ENCODE data around the gene CCDC27.

CCDC27 gene

DNA sequence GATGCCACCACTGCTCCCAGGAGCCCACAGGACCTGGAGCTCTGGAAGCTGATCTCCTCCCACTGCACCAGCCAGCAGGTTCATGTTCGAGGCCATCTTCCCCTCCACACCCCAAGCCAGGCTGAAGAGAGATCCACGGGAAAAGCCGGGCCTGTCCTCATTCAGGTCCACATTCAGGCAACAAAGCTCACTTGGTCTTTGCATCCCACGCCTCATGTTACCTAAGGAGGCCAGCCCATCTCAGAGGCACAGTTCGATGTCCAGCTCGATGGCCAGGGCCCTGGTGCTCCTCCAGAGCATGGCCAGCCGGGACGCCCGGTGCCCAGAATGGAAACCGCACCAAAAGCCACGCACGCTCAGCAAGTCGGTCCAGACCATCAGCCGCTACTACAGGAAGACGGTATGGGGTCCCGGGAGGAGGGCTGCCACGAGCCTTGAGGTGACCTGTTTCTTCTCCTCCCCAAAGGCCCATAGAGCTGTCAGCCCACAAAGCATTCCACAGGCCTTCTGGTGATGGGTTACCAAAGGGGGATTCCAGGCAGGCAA, at the start of gene CCDC27:
Gene CCDC27, plus strand, starts transcription at position 51 of the 546 bp plus-strand sequence. Its CDS starts 32 bp downstream, at position 83.
- Histone ChIP-seq H3K9me3 (ENCODE audit: control insufficient read depth in 2 of 2, low read length in 2 of 2) (no peaks in the 10 kb centered on the region), H3K4me3 (ENCODE audit: low read length in 2 of 2) (no peak within 1 kb of the TSS), H3K27ac (ENCODE audit: low read depth in 2 of 2, low read length in 2 of 2) (no peak within 1 kb of the TSS), H3K9ac (ENCODE audit: low read depth in 1 of 2, low read length in 2 of 2) (no peak within 1 kb of the TSS), H3K27me3 (ENCODE audit: control insufficient read depth in 2 of 2, insufficient read depth in 2 of 2, low read length in 2 of 2) (no peaks in the 10 kb centered on the region), H3K36me3 (ENCODE audit: control insufficient read depth in 2 of 2, insufficient read depth in 2 of 2, low read length in 2 of 2) (no peaks in the 10 kb centered on the region), H3K4me1 (ENCODE audit: control insufficient read depth in 2 of 2, insufficient read depth in 2 of 2, low read length in 2 of 2) (peaks cover 5% of the 10 kb centered on the region in 2 donors)

DNA sequence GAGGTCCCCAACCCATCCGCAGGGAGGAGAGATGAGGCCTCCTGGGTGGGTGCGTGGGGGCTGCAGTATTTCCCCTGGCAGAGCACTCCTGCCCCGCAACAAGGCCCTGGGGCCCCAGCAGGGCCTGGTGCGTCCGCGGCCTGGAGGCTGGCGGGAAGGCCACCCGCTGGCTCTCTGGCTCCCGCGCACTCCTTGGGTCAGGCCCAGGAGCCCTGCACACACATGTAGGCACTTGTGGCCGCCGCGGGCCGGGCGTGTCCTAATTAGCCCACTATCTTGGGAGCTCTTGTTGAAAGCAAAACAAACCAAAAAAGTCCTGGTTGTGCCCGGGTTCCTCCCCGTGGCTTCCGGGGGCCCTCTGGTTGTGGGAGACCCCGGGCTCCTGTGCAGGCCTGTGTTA, 49.7 kb upstream of the CCDC27 start:
- no peaks in the 10 kb centered on the region for H3K36me3 ChIP-seq (ENCODE audit: control insufficient read depth in 2 of 2, insufficient read depth in 2 of 2, low read length in 2 of 2)
- H3K4me1 ChIP-seq (ENCODE audit: control insufficient read depth in 2 of 2, insufficient read depth in 2 of 2, low read length in 2 of 2) = no peaks in the 10 kb centered on the region
- H3K27me3 ChIP-seq (ENCODE audit: control insufficient read depth in 2 of 2, insufficient read depth in 2 of 2, low read length in 2 of 2) = no peaks in the 10 kb centered on the region
- no peak overlapping the region for H3K27ac ChIP-seq (ENCODE audit: low read depth in 2 of 2, low read length in 2 of 2)
- H3K9ac ChIP-seq (ENCODE audit: low read depth in 1 of 2, low read length in 2 of 2) = no peak overlapping the region
- no peak overlapping the region for H3K4me3 ChIP-seq (ENCODE audit: low read length in 2 of 2)
- no peaks in the 10 kb centered on the region for H3K9me3 ChIP-seq (ENCODE audit: control insufficient read depth in 2 of 2, low read length in 2 of 2)

DNA sequence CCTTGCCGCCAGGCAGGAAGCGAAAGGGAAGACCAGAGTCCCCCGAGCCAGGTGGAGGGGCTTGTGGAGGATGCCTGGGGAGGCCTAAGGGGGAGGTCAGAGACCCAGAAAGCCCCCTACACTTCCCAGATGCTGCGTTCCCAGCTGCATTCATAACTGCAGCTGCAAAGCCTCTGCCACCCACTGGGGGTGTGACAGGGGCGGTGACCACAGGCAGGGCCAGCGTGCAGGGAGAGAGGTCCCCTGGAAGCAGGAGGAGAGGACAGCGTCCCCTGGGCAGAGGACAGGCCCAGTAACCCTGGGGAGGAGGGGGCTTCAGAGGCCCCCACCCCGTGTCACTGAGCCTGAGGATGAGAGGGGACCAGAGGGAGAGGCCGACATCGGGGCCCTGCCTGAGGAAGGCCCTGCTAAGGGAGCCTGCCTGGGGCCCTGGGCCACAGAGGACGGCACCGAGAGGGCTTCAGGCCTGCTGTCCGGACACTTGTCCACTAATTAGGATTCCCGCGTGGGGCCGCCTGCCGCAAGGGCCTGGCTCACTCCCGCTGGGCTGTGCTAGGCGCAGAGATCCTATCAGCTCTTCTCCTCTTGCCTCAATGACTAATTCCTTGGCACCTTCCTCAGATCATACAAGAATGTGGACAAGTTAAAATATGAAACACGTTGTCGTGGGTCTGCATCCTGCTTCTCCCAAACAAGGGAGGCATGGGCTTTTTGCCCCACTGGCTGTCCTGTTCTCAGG, 49.1 kb upstream of the CCDC27 start:
- Histone ChIP-seq H3K9ac (ENCODE audit: low read depth in 1 of 2, low read length in 2 of 2) (no peak overlapping the region), H3K4me1 (ENCODE audit: control insufficient read depth in 2 of 2, insufficient read depth in 2 of 2, low read length in 2 of 2) (no peaks in the 10 kb centered on the region), H3K27me3 (ENCODE audit: control insufficient read depth in 2 of 2, insufficient read depth in 2 of 2, low read length in 2 of 2) (no peaks in the 10 kb centered on the region), H3K36me3 (ENCODE audit: control insufficient read depth in 2 of 2, insufficient read depth in 2 of 2, low read length in 2 of 2) (no peaks in the 10 kb centered on the region), H3K4me3 (ENCODE audit: low read length in 2 of 2) (no peak overlapping the region), H3K27ac (ENCODE audit: low read depth in 2 of 2, low read length in 2 of 2) (no peak overlapping the region), H3K9me3 (ENCODE audit: control insufficient read depth in 2 of 2, low read length in 2 of 2) (no peaks in the 10 kb centered on the region)

DNA sequence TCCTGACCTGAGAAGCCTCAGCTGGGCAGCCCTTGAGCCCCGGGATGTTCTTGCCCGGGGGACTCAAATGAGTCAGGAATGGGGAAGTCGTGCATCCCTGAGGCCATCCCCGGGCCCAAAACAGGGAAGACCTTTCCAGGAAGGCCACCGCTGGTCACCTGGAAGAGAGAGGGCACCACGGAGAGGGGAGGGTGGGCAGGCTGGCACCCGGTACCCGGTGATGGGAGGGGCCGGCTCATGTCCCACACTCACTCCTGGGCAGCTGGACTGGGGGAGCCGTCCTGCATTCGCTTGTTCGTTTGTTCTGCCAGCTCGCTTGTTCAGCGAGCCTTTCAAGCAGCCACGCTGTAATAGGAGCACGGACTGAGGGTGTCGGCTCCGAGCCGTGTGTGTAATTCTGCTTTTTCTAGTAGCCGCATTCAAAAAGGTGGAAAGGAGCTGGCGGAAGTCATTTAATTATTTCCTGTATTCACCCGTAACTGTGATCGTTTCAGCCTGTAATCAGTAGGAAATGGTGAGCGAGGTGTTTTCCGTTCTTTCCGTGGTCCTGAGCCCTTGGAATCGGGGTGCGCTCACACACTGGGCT, 48.4 kb upstream of the CCDC27 start:
- no peaks in the 10 kb centered on the region for H3K9me3 ChIP-seq (ENCODE audit: control insufficient read depth in 2 of 2, low read length in 2 of 2)
- no peak overlapping the region for H3K9ac ChIP-seq (ENCODE audit: low read depth in 1 of 2, low read length in 2 of 2)
- H3K27me3 ChIP-seq (ENCODE audit: control insufficient read depth in 2 of 2, insufficient read depth in 2 of 2, low read length in 2 of 2) = no peaks in the 10 kb centered on the region
- H3K4me3 ChIP-seq (ENCODE audit: low read length in 2 of 2) = no peak overlapping the region
- H3K27ac ChIP-seq (ENCODE audit: low read depth in 2 of 2, low read length in 2 of 2) = no peak overlapping the region
- H3K4me1 ChIP-seq (ENCODE audit: control insufficient read depth in 2 of 2, insufficient read depth in 2 of 2, low read length in 2 of 2) = no peaks in the 10 kb centered on the region
- no peaks in the 10 kb centered on the region for H3K36me3 ChIP-seq (ENCODE audit: control insufficient read depth in 2 of 2, insufficient read depth in 2 of 2, low read length in 2 of 2)

DNA sequence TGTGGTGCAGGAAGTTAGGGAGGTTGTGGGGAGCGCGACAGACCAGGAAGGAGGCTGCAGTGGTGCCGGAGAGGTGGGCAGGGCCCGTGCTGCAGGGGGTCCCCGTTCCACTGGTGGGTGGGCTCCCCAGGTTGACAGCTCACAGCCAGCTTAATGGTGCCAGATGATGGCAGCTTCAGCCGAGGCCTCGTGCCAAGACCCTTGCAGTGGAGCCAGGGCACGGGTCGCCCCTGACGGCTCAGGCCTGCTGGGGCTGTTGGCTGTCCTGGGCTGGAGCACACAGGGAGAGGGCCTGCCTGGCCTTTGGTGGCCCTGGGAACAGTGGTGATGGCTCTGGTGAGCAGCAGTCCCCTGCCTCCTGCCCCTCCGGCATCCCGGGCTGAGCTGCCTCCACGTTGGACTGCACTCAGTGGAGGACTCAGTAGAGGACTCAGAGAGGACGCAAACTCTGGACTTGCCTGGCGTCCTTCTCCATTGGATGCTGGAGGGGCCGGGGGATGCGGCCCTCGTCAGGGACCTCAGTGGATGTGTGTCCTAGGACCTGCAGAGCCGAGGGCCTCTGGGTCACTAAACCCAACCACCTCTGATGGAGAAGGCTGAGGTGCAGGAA, 46.8 kb upstream of the CCDC27 start:
- no peaks in the 10 kb centered on the region for H3K27me3 ChIP-seq (ENCODE audit: control insufficient read depth in 2 of 2, insufficient read depth in 2 of 2, low read length in 2 of 2)
- no peak overlapping the region for H3K4me3 ChIP-seq (ENCODE audit: low read length in 2 of 2)
- no peaks in the 10 kb centered on the region for H3K9me3 ChIP-seq (ENCODE audit: control insufficient read depth in 2 of 2, low read length in 2 of 2)
- no peak overlapping the region for H3K27ac ChIP-seq (ENCODE audit: low read depth in 2 of 2, low read length in 2 of 2)
- H3K36me3 ChIP-seq (ENCODE audit: control insufficient read depth in 2 of 2, insufficient read depth in 2 of 2, low read length in 2 of 2) = no peaks in the 10 kb centered on the region
- H3K4me1 ChIP-seq (ENCODE audit: control insufficient read depth in 2 of 2, insufficient read depth in 2 of 2, low read length in 2 of 2) = no peaks in the 10 kb centered on the region
- no peak overlapping the region for H3K9ac ChIP-seq (ENCODE audit: low read depth in 1 of 2, low read length in 2 of 2)

DNA sequence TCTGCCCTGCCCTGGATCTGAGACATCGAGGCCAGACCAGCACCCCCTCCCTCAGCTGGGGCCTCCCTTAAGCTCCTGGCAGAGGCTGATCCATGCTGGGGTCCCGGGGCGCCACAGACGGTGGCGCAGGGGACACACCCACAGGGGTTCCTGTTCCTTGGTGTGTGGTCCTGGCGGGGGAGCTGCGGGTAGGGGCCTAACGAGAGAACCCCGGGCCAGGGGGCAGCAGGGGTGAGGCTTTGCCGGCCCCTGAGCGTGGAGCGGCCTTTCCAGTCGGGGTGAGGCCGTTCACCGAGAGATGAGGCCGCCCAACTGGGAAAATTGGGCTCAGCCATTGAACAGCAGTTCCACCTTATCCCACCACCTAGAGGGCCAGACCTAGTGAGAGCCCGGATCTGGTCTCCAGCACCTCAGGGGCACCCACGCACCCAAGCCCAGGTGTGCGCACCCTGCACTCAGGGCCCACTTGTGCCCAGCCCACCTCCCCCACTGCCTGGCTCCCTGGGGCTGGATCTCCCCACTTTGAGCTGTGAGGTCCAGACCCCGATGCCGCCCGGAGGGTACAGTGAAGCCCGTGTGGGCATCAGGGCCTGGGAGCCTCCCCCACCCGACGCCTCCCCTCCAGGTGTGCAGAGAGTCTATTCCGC, 45.5 kb upstream of the CCDC27 start:
- no peak overlapping the region for H3K9ac ChIP-seq (ENCODE audit: low read depth in 1 of 2, low read length in 2 of 2)
- H3K4me1 ChIP-seq (ENCODE audit: control insufficient read depth in 2 of 2, insufficient read depth in 2 of 2, low read length in 2 of 2) = no peaks in the 10 kb centered on the region
- no peaks in the 10 kb centered on the region for H3K36me3 ChIP-seq (ENCODE audit: control insufficient read depth in 2 of 2, insufficient read depth in 2 of 2, low read length in 2 of 2)
- H3K4me3 ChIP-seq (ENCODE audit: low read length in 2 of 2) = no peak overlapping the region
- no peaks in the 10 kb centered on the region for H3K9me3 ChIP-seq (ENCODE audit: control insufficient read depth in 2 of 2, low read length in 2 of 2)
- no peak overlapping the region for H3K27ac ChIP-seq (ENCODE audit: low read depth in 2 of 2, low read length in 2 of 2)
- H3K27me3 ChIP-seq (ENCODE audit: control insufficient read depth in 2 of 2, insufficient read depth in 2 of 2, low read length in 2 of 2) = no peaks in the 10 kb centered on the region

DNA sequence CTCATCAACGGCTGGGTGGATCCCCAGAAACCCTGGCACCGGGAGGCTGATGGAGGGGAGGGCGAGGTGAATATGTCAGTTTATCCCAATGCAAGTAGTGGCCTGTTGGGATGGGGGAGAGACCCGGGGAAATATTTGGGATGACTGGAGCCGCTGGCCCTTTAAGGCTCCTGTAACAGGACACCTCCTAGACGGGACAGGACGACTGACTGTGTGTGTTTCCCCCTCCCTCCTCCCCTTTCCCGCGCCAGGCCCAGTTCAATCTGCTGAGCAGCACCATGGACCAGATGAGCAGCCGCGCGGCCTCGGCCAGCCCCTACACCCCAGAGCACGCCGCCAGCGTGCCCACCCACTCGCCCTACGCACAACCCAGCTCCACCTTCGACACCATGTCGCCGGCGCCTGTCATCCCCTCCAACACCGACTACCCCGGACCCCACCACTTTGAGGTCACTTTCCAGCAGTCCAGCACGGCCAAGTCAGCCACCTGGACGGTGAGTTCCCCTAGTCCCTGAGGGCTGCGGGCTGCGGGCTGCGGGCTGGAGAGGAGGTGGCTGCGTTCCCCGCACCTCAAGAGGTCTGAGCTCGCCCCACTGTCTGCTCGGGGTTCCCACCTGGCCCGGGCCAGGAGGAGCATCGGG, 44.8 kb upstream of the CCDC27 start:
- Histone ChIP-seq H3K36me3 (ENCODE audit: control insufficient read depth in 2 of 2, insufficient read depth in 2 of 2, low read length in 2 of 2) (no peaks in the 10 kb centered on the region), H3K4me3 (ENCODE audit: low read length in 2 of 2) (no peak overlapping the region), H3K9me3 (ENCODE audit: control insufficient read depth in 2 of 2, low read length in 2 of 2) (no peaks in the 10 kb centered on the region), H3K27ac (ENCODE audit: low read depth in 2 of 2, low read length in 2 of 2) (no peak overlapping the region), H3K4me1 (ENCODE audit: control insufficient read depth in 2 of 2, insufficient read depth in 2 of 2, low read length in 2 of 2) (no peaks in the 10 kb centered on the region), H3K27me3 (ENCODE audit: control insufficient read depth in 2 of 2, insufficient read depth in 2 of 2, low read length in 2 of 2) (no peaks in the 10 kb centered on the region), H3K9ac (ENCODE audit: low read depth in 1 of 2, low read length in 2 of 2) (no peak overlapping the region)

DNA sequence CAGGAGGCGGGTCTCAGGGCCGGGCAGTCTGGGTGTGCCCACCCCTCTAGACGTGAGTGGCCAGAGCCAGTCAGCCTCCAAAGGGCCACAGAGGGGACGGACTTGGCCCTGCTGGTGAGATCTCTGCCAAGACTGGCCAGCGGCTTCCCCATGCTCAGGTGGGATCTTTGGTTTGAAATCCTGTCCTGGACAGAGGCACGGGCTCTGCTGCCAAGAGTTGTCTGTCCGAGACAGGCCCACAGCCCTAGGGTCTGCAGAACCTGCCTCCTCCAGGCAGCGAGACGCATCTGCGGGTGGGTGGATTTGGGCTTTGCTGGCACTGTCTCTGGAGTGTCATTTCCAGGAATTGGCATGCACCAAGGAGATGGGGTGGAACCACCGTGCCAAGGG, 44.3 kb upstream of the CCDC27 start:
- no peaks in the 10 kb centered on the region for H3K36me3 ChIP-seq (ENCODE audit: control insufficient read depth in 2 of 2, insufficient read depth in 2 of 2, low read length in 2 of 2)
- no peaks in the 10 kb centered on the region for H3K4me1 ChIP-seq (ENCODE audit: control insufficient read depth in 2 of 2, insufficient read depth in 2 of 2, low read length in 2 of 2)
- no peak overlapping the region for H3K9ac ChIP-seq (ENCODE audit: low read depth in 1 of 2, low read length in 2 of 2)
- H3K27me3 ChIP-seq (ENCODE audit: control insufficient read depth in 2 of 2, insufficient read depth in 2 of 2, low read length in 2 of 2) = no peaks in the 10 kb centered on the region
- H3K27ac ChIP-seq (ENCODE audit: low read depth in 2 of 2, low read length in 2 of 2) = no peak overlapping the region
- H3K9me3 ChIP-seq (ENCODE audit: control insufficient read depth in 2 of 2, low read length in 2 of 2) = no peaks in the 10 kb centered on the region
- no peak overlapping the region for H3K4me3 ChIP-seq (ENCODE audit: low read length in 2 of 2)

DNA sequence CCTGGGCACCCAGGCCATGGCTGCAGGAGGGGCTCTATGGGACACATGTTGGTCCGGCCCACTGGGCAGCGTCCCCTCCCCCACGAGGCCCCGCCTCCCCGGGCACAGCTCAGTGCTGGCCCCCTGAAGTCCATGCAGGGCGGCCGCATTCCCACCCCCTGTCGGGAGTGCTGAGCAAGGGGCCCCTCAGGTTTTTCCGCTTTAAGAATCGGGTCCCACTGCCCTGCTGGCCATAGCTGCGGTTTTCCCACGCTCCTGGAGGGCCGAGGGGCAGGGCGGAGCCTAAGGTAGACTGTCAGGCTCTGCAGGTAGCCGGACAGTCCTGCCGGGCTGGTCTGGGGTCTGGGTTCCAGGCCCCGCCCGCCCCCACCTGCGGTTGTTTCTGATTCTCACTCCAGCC, 43.5 kb upstream of the CCDC27 start:
- Histone ChIP-seq H3K4me1 (ENCODE audit: control insufficient read depth in 2 of 2, insufficient read depth in 2 of 2, low read length in 2 of 2) (no peaks in the 10 kb centered on the region), H3K36me3 (ENCODE audit: control insufficient read depth in 2 of 2, insufficient read depth in 2 of 2, low read length in 2 of 2) (no peaks in the 10 kb centered on the region), H3K27me3 (ENCODE audit: control insufficient read depth in 2 of 2, insufficient read depth in 2 of 2, low read length in 2 of 2) (no peaks in the 10 kb centered on the region), H3K9me3 (ENCODE audit: control insufficient read depth in 2 of 2, low read length in 2 of 2) (no peaks in the 10 kb centered on the region), H3K9ac (ENCODE audit: low read depth in 1 of 2, low read length in 2 of 2) (no peak overlapping the region), H3K27ac (ENCODE audit: low read depth in 2 of 2, low read length in 2 of 2) (no peak overlapping the region), H3K4me3 (ENCODE audit: low read length in 2 of 2) (no peak overlapping the region)
